GM21717 (cell line): ENCODE measurements around the gene NINJ2.

Experiments
- ATAC-seq: cut with Tn5 transposase; IDR thresholded peaks from one replicate; pipeline ENCODE4 v1.9.1; 2021; ENCODE audit warnings: mild to moderate bottlenecking, moderate library complexity; ENCODE audit not compliant: unreplicated experiment

The NINJ2 gene

GRCh38 chr12:553216-554000 lies 109.8 kb downstream of the NINJ2 start:
- ATAC-seq, result no peak

GRCh38 chr12:552466-552865 lies 110.8 kb downstream of the NINJ2 start:
- ATAC-seq, result no peak

- ATAC-seq, result no peak
Measured at GRCh38 chr12:550473-551260, 112.6 kb downstream of the NINJ2 start.

- no peak for ATAC-seq
Measured at GRCh38 chr12:549476-550082, 113.7 kb downstream of the NINJ2 start.

GRCh38 chr12:547883-548470 lies 115.3 kb downstream of the NINJ2 start:
- no peak for ATAC-seq

- no peak for ATAC-seq
Measured at GRCh38 chr12:546920-547845, 116.1 kb downstream of the NINJ2 start.

- ATAC-seq, result no peak
Measured at GRCh38 chr12:546265-546919, 116.9 kb downstream of the NINJ2 start.

GRCh38 chr12:545835-546234 lies 117.4 kb downstream of the NINJ2 start:
- no peak for ATAC-seq

- no peak for ATAC-seq
Measured at GRCh38 chr12:544941-545635, 118.2 kb downstream of the NINJ2 start.

GRCh38 chr12:544142-544541 lies 119.1 kb downstream of the NINJ2 start:
- no peak for ATAC-seq

- ATAC-seq, result no peak
Measured at GRCh38 chr12:543114-543451, 120.2 kb downstream of the NINJ2 start.

- no peak for ATAC-seq
Measured at GRCh38 chr12:542395-543113, 120.7 kb downstream of the NINJ2 start.

- no peak for ATAC-seq
Measured at GRCh38 chr12:541676-542324, 121.4 kb downstream of the NINJ2 start.

- ATAC-seq, result no peak
Measured at GRCh38 chr12:539540-540310, 123.5 kb downstream of the NINJ2 start.

GRCh38 chr12:538731-539539 lies 124.3 kb downstream of the NINJ2 start:
- ATAC-seq, result no peak

- ATAC-seq, result no peak
Measured at GRCh38 chr12:537772-538171, 125.5 kb downstream of the NINJ2 start.
